Naive thymus-derived CD4-positive, alpha-beta T cell (primary cell): Measurements from ENCODE around the gene ACOT9. TPM values are rescaled to one million over a fixed set of nuclear protein-coding genes. Genes with fewer than 3 reads are reported as not detected.
"Not testable (repeated sequence)": the region's sequence is repeated elsewhere in the genome, so short reads cannot be mapped to it uniquely, and the experiment has no call there.

Experiments used
- ATAC-seq: fragments of 150-1000 bp; cut with Tn5 transposase; 2 replicates; pipeline ENCODE4 v1.10.0; 2021; ENCODE audit warnings: mild to moderate bottlenecking, moderate library complexity
- CTCF ChIA-PET: fragments of 350-600 bp; sonication (Branson Sonifier 250); formaldehyde crosslinking; loops from one replicate; lab custom pipeline; 2021; ENCODE audit warnings: antibody characterized with exemption; lab: Charles Lee
- POLR2A ChIA-PET: fragments of 350-600 bp; sonication (Branson Sonifier 250); formaldehyde crosslinking; loops from one replicate; lab custom pipeline; 2021; ENCODE audit warnings: antibody characterized with exemption, inconsistent platforms; lab: Charles Lee
- DNase-seq, 9 donors: peaks; one replicate each; pipeline versions ENCODE4 v3.0.0 to v3.0.0-alpha.2; 2020 to 2022; ENCODE audit warnings: mixed read lengths in 1 of 9
- H3K27ac ChIP-seq: one replicate; pipeline ENCODE4 v1.7.0; 2013; ENCODE audit warnings: mild to moderate bottlenecking, low read depth, low read length, moderate library complexity
- H3K27me3 ChIP-seq, 2 donors: one replicate each; pipeline ENCODE4 v1.7.0; 2013; ENCODE audit warnings: low read length in 2 of 2, mild to moderate bottlenecking in 2 of 2, moderate library complexity in 2 of 2; ENCODE audit not compliant: control insufficient read depth in 2 of 2, insufficient read depth in 2 of 2
- H3K36me3 ChIP-seq, 3 experiments: 1 replicate in 2 of 3; 2 replicates in 1 of 3; pipeline ENCODE4 v1.7.0; 2013; ENCODE audit warnings: low read length in 3 of 3, mild to moderate bottlenecking in 3 of 3, moderate library complexity in 1 of 3; ENCODE audit not compliant: insufficient read depth in 3 of 3, control insufficient read depth in 2 of 3
- H3K4me1 ChIP-seq, 2 donors: one replicate each; pipeline ENCODE4 v1.7.0; 2013; ENCODE audit warnings: low read length in 2 of 2, mild to moderate bottlenecking in 2 of 2, moderate library complexity in 1 of 2; ENCODE audit not compliant: control insufficient read depth in 2 of 2, insufficient read depth in 2 of 2
- H3K4me3 ChIP-seq: 2 replicates; pipeline ENCODE4 v1.7.0; 2013; ENCODE audit warnings: mild to moderate bottlenecking, low read length
- H3K9me3 ChIP-seq, 3 experiments: 1 replicate in 2 of 3; 2 replicates in 1 of 3; pipeline ENCODE4 v1.7.0; 2013; ENCODE audit warnings: low read length in 3 of 3; ENCODE audit not compliant: control insufficient read depth in 2 of 3
- H3K27ac Mint-ChIP-seq, 9 donors: one replicate each; pipeline ENCODE4 v1.8.0; 2020 to 2022; ENCODE audit warnings: mixed read lengths in 9 of 9, mild to moderate bottlenecking in 8 of 9, moderate library complexity in 5 of 9, inconsistent platforms in 2 of 9
- H3K27me3 Mint-ChIP-seq, 5 donors: one replicate each; pipeline ENCODE4 v1.8.0; 2021 to 2022; ENCODE audit warnings: mixed read lengths in 5 of 5, mild to moderate bottlenecking in 1 of 5
- H3K36me3 Mint-ChIP-seq, 5 donors: one replicate each; pipeline ENCODE4 v1.8.0; 2020 to 2022; ENCODE audit warnings: mixed read lengths in 5 of 5, mild to moderate bottlenecking in 3 of 5, inconsistent platforms in 1 of 5
- H3K4me1 Mint-ChIP-seq, 7 donors: one replicate each; pipeline ENCODE4 v1.8.0; 2020 to 2022; ENCODE audit warnings: mixed read lengths in 7 of 7, mild to moderate bottlenecking in 3 of 7, inconsistent platforms in 1 of 7
- H3K4me3 Mint-ChIP-seq, 10 donors: one replicate each; pipeline ENCODE4 v1.8.0; 2020 to 2022; ENCODE audit warnings: mild to moderate bottlenecking in 10 of 10, mixed read lengths in 10 of 10, moderate library complexity in 6 of 10, inconsistent platforms in 2 of 10
- H3K9me3 Mint-ChIP-seq, 11 donors: one replicate each; pipeline ENCODE4 v1.8.0; 2020 to 2022; ENCODE audit warnings: mixed read lengths in 11 of 11, mild to moderate bottlenecking in 4 of 11, inconsistent platforms in 1 of 11, moderate library complexity in 1 of 11
- intact Hi-C, 2 donors: fragments of 100-400 bp; cut with micrococcal nuclease; formaldehyde crosslinking; loops; one replicate each; pipeline ENCODE4 v1.15.1; 2023
- polyA plus RNA-seq, 2 donors: library from polyadenylated mRNA; unstranded; fragments of 300-500 nt; fragmentation: Illumina TruSeq; gene quantifications; one replicate each; pipeline ENCODE4 v1.2.3, GENCODE V29; 2021
- total RNA-seq, 6 experiments: library from RNA in 5 of 6; stranded (reverse) in 5 of 6; gene quantifications; 1 replicate in 5 of 6; 2 replicates in 1 of 6; pipeline ENCODE4 v1.2.3 and lab custom pipeline; 2021 to 2026

ACOT9 gene
- total and polyA plus RNA-seq, 7 experiments from 2014 or later = 5.9 to 40.1 (median 9.0) TPM

- Mint-ChIP-seq H3K36me3 (peaks cover 6 to 24% (median 19%) of the 10 kb centered on the region in 5 donors), H3K27ac (peak within 1 kb of the TSS; percentile 96 to 99 (median 97)), H3K4me1 (peaks cover 14 to 41% (median 35%) of the 10 kb centered on the region in 7 donors), H3K9me3 (peaks cover 0 to 3% (median 0%) of the 10 kb centered on the region in 11 donors), H3K4me3 (peak within 1 kb of the TSS; percentile 84 to 98 (median 95)), H3K27me3 (no peaks in the 10 kb centered on the region)
- Histone ChIP-seq H3K27me3 (no peaks in the 10 kb centered on the region), H3K9me3 (no peaks in the 10 kb centered on the region), H3K36me3 (peaks cover 5 to 15% (median 5%) of the 10 kb centered on the region in 3 experiments), H3K27ac (peak within 1 kb of the TSS; percentile 88), H3K4me3 (peak within 1 kb of the TSS; percentile 91), H3K4me1 (peaks cover 13 to 17% of the 10 kb centered on the region in 2 donors)
- POLR2A ChIA-PET = interaction anchor here (0.7 to 3.2 kb wide), 17 partner anchors 9 to 366 kb away, joined by 3 to 24 read pairs (median 4); partner anchors contain the start of genes APOO, CXorf58, EIF2S3 and KLHL15
- DNase-seq (peak; percentile 84 to 94 (median 91)), ATAC-seq (peak; percentile 89)
- CTCF ChIA-PET = interaction anchor here (0.6 to 3.0 kb wide), 5 partner anchors 8 to 127 kb away, joined by 3 to 15 read pairs (median 3); no protein-coding TSS in a partner anchor
- intact Hi-C loops = loop anchor here (1.0 to 10.0 kb wide), 17 partner anchors 27 to 1948 kb away; partner anchors contain the start of genes APOO (in 2 of the 2), EIF2S3 (in 2 of the 2), PRDX4 (in 2 of the 2) and ACOT9 (in 1 of the 2)
Measured at GRCh38 chrX:23782863-23783588, 40.0 kb upstream of the ACOT9 start, which contains the start of gene SAT1. TSS of gene SAT1 (plus strand) at chrX:23783173. CDS start at chrX:23783352, 179 bp downstream.

- peaks cover 5 to 15% (median 5%) of the 10 kb centered on the region in 3 experiments for H3K36me3 ChIP-seq
- Mint-ChIP-seq H3K4me3 (peak overlapping the region; percentile 84 to 98 (median 95)), H3K36me3 (peaks cover 6 to 24% (median 19%) of the 10 kb centered on the region in 5 donors), H3K27ac (peak overlapping the region; percentile 91 to 99 (median 97)), H3K4me1 (peaks cover 14 to 41% (median 35%) of the 10 kb centered on the region in 7 donors), H3K27me3 (no peaks in the 10 kb centered on the region), H3K9me3 (peaks cover 0 to 3% (median 0%) of the 10 kb centered on the region in 11 donors)
- POLR2A ChIA-PET = interaction anchor here (0.7 to 3.2 kb wide), 13 partner anchors 9 to 367 kb away, joined by 3 to 24 read pairs (median 5); partner anchors contain the start of genes APOO, CXorf58, EIF2S3 and KLHL15
- ATAC-seq (no peak), DNase-seq (no peak)
- H3K4me1 ChIP-seq = peaks cover 13 to 17% of the 10 kb centered on the region in 2 donors
- no peaks in the 10 kb centered on the region for H3K27me3 ChIP-seq
- no peaks in the 10 kb centered on the region for H3K9me3 ChIP-seq
- H3K4me3 ChIP-seq = peak overlapping the region; percentile 37
- H3K27ac ChIP-seq = peak overlapping the region; percentile 67
- CTCF ChIA-PET = interaction anchor here (0.6 to 3.0 kb wide), 5 partner anchors 9 to 381 kb away, joined by 3 to 15 read pairs (median 3); no protein-coding TSS in a partner anchor
- intact Hi-C loops = loop anchor here (1.0 to 10.0 kb wide), 13 partner anchors 40 to 1948 kb away; partner anchors contain the start of genes PRDX4 (in 2 of the 2), ACOT9 (in 1 of the 2), MBTPS2 (in 1 of the 2) and PDK3 (in 1 of the 2)
Measured at GRCh38 chrX:23782455-23782854, 39.4 kb upstream of the ACOT9 start.

GRCh38 chrX:23779025-23779424 lies 35.9 kb upstream of the ACOT9 start:
- H3K27me3 ChIP-seq = no peaks in the 10 kb centered on the region
- H3K4me3 Mint-ChIP-seq = no peak overlapping the region
- H3K9me3 ChIP-seq = no peaks in the 10 kb centered on the region
- peaks cover 0 to 4% (median 3%) of the 10 kb centered on the region in 5 donors for H3K36me3 Mint-ChIP-seq
- ATAC-seq (no peak), DNase-seq (no peak)
- H3K9me3 Mint-ChIP-seq = peaks cover 0 to 3% (median 0%) of the 10 kb centered on the region in 11 donors
- no peaks in the 10 kb centered on the region for H3K36me3 ChIP-seq
- H3K4me3 ChIP-seq = no peak overlapping the region
- intact Hi-C loops = no loop called here
- H3K27me3 Mint-ChIP-seq = no peaks in the 10 kb centered on the region
- CTCF ChIA-PET = no interaction called here
- H3K4me1 ChIP-seq = peaks cover 7 to 8% of the 10 kb centered on the region in 2 donors
- POLR2A ChIA-PET = no interaction called here
- H3K4me1 Mint-ChIP-seq = peaks cover 7 to 22% (median 19%) of the 10 kb centered on the region in 7 donors
- H3K27ac ChIP-seq = no peak overlapping the region
- peak overlapping the region in 1 of 9 donors; percentile 23 for H3K27ac Mint-ChIP-seq

- Histone ChIP-seq H3K27ac (no peak overlapping the region), H3K9me3 (no peaks in the 10 kb centered on the region), H3K4me3 (no peak overlapping the region), H3K27me3 (no peaks in the 10 kb centered on the region), H3K36me3 (no peaks in the 10 kb centered on the region), H3K4me1 (peaks cover 0 to 6% of the 10 kb centered on the region in 2 donors)
- ChIA-PET CTCF (no interaction called here), POLR2A (no interaction called here)
- Mint-ChIP-seq H3K4me3 (no peak overlapping the region), H3K9me3 (peaks cover 0 to 2% (median 0%) of the 10 kb centered on the region in 11 donors), H3K27ac (no peak overlapping the region), H3K27me3 (no peaks in the 10 kb centered on the region), H3K4me1 (peaks cover 0 to 19% (median 12%) of the 10 kb centered on the region in 7 donors), H3K36me3 (peaks cover 0 to 2% (median 0%) of the 10 kb centered on the region in 5 donors)
- no peak for DNase-seq
- intact Hi-C loops = no loop called here
- no peak for ATAC-seq
Measured at GRCh38 chrX:23776363-23776762, 33.3 kb upstream of the ACOT9 start.

- ATAC-seq = peak; percentile 100
- H3K9me3 ChIP-seq = no peaks in the 10 kb centered on the region
- no peaks in the 10 kb centered on the region for H3K27me3 ChIP-seq
- Mint-ChIP-seq H3K4me3 (peak overlapping the region; percentile 36 to 81 (median 71)), H3K36me3 (peaks cover 0 to 2% (median 0%) of the 10 kb centered on the region in 5 donors), H3K27ac (peak overlapping the region; percentile 92 to 98 (median 94)), H3K9me3 (peaks cover 0 to 1% (median 0%) of the 10 kb centered on the region in 11 donors), H3K27me3 (no peaks in the 10 kb centered on the region), H3K4me1 (peaks cover 0 to 15% (median 9%) of the 10 kb centered on the region in 7 donors)
- H3K4me3 ChIP-seq = no peak overlapping the region
- DNase-seq = peak in 7 of 9 donors; percentile 21 to 72 (median 64)
- H3K4me1 ChIP-seq = peaks cover 0 to 6% of the 10 kb centered on the region in 2 donors
- H3K27ac ChIP-seq = peak overlapping the region; percentile 71
- ChIA-PET CTCF (interaction anchor here (1.4 kb wide), 1 partner anchor 9 kb away, joined by 7 read pairs; the partner anchor contains the start of gene SAT1), POLR2A (interaction anchor here (0.7 to 3.0 kb wide), 4 partner anchors 10 to 282 kb away, joined by 3 to 24 read pairs (median 4); partner anchors contain the start of genes EIF2S3 and SAT1)
- no peaks in the 10 kb centered on the region for H3K36me3 ChIP-seq
- intact Hi-C loops = loop anchor here (1.0 to 2.0 kb wide), 5 partner anchors 8 to 107 kb away; partner anchors contain the start of genes ACOT9 (in 1 of the 2) and PRDX4 (in 1 of the 2)
Measured at GRCh38 chrX:23773601-23774175, 30.6 kb upstream of the ACOT9 start.

GRCh38 chrX:23771086-23771485 lies 28.0 kb upstream of the ACOT9 start:
- H3K9me3 ChIP-seq, H3K4me3 ChIP-seq, H3K4me1 ChIP-seq, H3K4me3 Mint-ChIP-seq, H3K27me3 ChIP-seq, H3K9me3 Mint-ChIP-seq, H3K27ac ChIP-seq, H3K36me3 Mint-ChIP-seq, intact Hi-C loops, CTCF ChIA-PET, ATAC-seq, DNase-seq, H3K27me3 Mint-ChIP-seq, H3K36me3 ChIP-seq: not testable (repeated sequence)
- POLR2A ChIA-PET = interaction anchor here (1.7 kb wide), 1 partner anchor 12 kb away, joined by 5 read pairs; the partner anchor contains the start of gene SAT1
- peaks cover 0 to 15% (median 9%) of the 10 kb centered on the region in 7 donors for H3K4me1 Mint-ChIP-seq
- peak overlapping the region in 1 of 9 donors; percentile 67 for H3K27ac Mint-ChIP-seq
